GM21717 (cell line): ENCODE measurements around the gene ARHGEF11.

Experiments used
- ATAC-seq: cut with Tn5 transposase; IDR thresholded peaks from one replicate; pipeline ENCODE4 v1.9.1; 2021; ENCODE audit warnings: mild to moderate bottlenecking, moderate library complexity; ENCODE audit not compliant: unreplicated experiment

ARHGEF11 gene

DNA sequence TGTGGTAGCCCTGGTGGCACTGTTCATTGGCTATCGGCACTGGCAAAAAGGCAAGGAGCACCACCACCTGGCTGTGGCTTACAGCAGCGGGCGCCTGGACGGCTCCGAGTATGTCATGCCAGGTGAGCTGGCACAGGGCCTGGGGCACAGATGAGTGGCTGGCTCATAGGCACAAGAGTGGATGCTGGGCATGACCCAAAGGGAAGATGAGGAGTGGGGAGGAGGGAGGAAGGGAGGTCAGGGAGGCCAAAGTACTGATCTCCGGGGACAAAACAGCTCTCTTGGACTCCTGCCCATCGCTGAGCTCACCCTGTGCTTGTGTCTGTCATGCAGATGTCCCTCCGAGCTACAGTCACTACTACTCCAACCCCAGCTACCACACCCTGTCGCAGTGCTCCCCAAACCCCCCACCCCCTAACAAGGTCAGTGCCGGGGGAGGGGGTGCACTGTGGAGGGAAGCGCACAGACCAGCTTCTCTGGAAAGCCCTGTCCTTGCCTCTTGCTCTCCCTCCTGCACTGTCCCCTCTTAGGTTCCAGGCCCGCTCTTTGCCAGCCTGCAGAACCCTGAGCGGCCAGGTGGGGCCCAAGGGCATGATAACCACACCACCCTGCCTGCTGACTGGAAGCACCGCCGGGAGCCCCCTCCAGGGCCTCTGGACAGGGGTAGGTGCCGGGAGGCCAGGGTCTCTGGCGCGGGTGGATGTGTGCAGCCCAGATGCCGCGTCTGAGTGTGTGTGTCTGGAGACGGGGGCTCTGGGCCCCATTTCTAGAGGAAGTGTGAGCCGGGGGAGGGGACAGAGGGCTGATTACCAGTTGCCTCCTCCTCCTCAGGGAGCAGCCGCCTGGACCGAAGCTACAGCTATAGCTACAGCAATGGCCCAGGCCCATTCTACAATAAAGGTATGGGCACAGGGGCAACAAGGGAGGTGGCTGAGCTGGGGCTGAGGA is 132.4 kb downstream of the ARHGEF11 start:
- no peak for ATAC-seq

- ATAC-seq, result no peak
These were observed 133.2 kb downstream of the ARHGEF11 start for GRCh38 chr1:156912310-156912709.

DNA sequence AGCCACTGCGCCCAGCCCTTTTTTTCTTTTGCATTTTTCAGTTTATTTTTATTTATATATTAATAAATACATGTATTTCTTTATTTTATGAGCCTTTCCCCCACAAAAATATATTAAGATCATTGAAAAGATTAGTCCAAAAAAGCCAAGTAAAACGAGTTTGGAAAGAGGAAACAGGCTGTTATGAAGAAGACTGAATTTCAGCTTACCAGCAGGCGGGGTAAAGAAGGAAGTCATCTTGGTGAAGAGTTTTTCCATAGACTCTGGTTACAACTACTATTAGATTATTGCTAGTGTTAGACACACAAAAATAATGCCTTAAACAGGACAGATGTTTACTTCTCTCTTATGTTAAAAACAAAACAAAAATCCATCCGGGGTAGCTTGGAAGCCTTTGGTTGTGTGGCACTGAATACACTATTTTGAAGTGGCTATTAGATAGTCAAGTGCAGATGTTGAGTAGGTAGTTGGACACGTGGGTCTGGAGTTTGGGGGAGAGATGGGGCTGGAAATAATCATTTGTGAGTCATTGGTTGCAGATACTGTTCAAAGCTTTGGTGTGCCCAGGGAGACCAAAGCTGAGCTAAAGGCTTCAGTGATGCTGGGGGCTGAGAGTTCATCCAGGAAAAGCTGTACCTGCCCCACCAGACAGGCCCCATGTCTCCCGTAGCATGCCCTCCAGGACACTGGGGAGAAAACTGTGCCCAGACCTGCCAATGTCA is 133.8 kb downstream of the ARHGEF11 start:
- no peak for ATAC-seq

DNA sequence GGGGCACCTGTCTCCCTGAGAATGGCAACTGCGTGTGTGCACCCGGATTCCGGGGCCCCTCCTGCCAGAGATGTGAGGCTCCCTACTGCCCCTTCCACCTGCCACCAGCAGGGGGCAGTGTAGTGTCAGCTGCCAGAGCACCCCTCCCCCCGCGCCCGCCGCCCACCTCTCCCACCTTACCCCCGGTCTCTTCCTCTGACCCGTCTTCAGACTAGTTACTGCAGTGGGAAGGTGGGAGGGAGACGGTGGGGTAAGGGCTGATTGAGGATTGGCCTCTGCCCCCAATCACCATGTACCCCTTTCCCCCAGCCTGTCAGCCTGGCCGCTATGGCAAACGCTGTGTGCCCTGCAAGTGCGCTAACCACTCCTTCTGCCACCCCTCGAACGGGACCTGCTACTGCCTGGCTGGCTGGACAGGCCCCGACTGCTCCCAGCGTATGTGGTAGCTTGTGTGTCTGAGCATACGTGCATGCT is 135.2 kb downstream of the ARHGEF11 start:
- ATAC-seq, result no peak

- no peak for ATAC-seq
These were observed 135.9 kb downstream of the ARHGEF11 start for GRCh38 chr1:156909671-156910070.

GRCh38 chr1:156908955-156909354 is 136.6 kb downstream of the ARHGEF11 start:
- ATAC-seq, result no peak

DNA sequence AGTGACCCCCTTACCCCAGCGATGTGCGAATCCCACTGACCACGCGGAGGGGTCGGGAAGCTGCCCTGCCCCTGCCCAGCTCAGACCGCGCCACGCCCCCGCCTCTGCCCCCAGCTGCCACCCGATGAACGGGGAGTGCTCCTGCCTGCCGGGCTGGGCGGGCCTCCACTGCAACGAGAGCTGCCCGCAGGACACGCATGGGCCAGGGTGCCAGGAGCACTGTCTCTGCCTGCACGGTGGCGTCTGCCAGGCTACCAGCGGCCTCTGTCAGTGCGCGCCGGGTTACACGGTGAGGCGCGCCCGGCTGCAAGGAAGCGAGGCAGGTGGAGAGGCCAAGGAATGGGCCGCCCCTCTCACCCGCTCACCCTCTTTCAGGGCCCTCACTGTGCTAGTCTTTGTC is 137.0 kb downstream of the ARHGEF11 start:
- ATAC-seq, result no peak

- no peak for ATAC-seq
These were observed 139.2 kb downstream of the ARHGEF11 start for GRCh38 chr1:156906206-156906906.

- ATAC-seq, result no peak
These were observed 139.9 kb downstream of the ARHGEF11 start for GRCh38 chr1:156905651-156906050.

- no peak for ATAC-seq
These were observed 140.4 kb downstream of the ARHGEF11 start for GRCh38 chr1:156905176-156905575.

DNA sequence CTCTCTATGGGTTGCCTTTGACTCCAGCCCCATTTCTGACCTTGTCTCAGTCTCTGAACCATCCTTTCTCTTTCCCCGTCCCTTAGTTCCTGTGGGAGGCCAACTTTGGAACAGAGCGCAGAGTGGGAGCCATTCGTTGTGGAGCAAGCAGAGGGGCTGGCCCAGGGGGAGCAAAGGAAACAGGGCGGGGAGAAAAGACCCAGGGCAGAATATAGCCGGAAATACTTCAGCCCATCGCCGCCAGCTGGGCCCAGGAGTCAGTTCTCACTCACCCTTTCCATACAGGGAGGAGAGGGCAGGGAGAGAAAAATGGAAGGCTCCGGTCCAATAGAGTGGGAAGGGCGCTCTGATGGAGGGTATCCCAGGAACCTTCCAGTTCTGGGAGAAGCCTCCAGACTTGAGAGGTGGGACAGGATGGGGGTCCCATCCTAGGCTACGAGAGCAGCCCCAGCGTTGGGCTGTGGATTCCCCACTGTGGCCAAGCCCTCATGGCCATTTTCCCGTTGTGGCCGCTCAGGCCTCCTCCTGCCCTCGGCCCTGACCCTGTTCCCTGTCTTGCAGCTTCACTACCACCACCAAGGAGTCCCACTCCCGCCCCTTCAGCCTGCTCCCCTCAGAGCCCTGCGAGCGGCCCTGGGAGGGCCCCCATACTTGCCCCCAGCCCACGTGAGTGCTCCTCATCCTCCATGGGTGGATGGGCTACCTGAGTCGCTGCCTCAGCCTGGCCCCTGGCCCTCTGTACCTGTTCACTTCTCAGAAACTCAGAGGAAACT is 141.2 kb downstream of the ARHGEF11 start:
- ATAC-seq, result no peak

DNA sequence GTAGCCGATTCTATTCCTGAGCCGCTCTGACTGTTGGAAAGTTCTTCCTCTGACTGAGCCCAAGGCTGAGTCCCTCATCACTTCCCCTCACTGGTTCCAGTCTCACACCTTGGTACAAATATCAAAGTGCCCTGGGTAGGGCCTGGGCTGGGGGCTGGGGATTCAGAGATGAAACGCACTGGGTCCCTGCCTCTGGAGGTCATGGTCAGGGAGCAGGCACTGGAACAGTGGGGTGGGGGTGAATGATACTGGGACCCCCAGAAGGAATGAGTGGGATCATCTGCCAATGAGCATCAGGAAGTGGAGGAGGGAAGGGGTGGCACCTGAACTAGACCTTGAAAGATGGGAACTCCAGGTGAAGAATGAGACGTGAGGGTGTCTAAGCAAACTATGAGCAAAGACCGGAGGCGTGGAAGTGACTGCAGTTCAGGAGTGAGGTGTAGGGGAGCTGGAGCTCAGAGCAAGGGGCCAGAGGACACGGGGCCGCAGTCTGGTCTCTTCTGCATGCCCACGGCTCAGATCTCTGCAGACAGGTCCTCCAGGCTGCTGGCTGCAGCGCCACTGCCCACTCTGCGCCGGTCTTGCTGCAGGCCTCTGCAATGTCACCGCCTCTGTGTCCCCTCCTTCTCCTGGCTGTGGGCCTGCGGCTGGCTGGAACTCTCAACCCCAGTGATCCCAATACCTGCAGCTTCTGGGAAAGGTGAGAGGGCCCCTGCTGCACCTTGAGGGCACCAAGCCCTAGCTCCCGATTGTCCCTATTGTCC is 142.0 kb downstream of the ARHGEF11 start:
- no peak for ATAC-seq

GRCh38 chr1:156901966-156902915 is 143.3 kb downstream of the ARHGEF11 start:
- ATAC-seq, result no peak

DNA sequence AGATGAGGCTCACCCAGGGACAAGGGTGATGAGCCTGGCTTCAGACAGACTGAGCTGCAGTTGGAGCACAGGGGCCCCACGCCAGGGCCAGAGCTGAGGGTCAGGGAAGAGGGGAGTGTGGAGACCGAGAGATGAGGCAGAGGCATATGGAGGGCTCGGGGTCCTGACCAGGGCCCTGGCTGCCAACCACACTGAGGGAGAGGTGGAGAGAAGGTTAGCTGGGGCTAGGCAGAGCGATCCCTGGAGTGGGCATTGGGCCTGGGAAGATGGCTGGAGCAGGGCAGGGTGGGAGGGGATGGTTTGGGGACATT is 144.0 kb downstream of the ARHGEF11 start:
- ATAC-seq, result no peak

- ATAC-seq, result no peak
These were observed 144.5 kb downstream of the ARHGEF11 start for GRCh38 chr1:156900896-156901589.

DNA sequence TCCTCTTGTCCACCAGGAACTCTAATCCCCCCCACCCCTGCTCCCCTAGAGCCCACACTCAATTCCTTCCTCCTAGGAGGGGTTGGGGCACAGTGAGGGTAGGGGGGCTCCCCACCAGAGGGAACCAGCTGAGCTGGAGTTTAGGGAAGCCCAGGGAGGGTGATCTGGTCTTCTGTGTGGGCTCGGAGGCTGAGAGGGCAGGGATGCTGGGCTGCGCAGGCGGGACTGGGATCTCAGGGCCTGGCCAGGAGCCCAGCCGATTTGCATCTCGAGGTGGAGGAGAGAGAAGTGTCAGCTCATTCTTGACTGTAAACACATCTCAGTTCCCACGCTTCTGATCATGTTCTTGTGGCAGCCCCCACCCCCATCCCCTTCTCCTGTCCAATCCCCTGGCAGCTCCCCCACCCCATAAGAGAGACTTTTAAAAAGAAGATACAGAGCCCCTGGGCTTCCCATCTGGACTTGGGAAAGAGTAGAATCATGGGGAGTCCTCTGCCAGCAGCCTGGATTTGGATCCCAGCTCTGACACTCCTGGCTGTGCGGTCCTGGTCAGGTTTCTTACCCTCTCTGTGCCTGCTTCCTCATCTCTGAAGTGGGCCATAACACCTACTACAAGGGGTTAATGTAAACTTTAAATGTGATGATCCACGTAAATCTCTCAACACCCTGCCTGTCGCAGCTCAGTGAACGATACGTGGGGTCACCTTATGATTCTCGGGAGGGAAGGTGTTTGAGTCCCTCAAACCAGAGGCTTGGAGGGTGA is 145.4 kb downstream of the ARHGEF11 start:
- no peak for ATAC-seq

- ATAC-seq, result no peak
These were observed 146.4 kb downstream of the ARHGEF11 start for GRCh38 chr1:156898971-156899664.
